Hepatocyte (in vitro differentiated cells): ENCODE data around the gene SH3GL3. TPM values are rescaled to one million over a fixed set of nuclear protein-coding genes. Genes with fewer than 3 reads are reported as not detected.

Source experiments
- DNase-seq: peaks from one replicate; pipeline ENCODE4 v3.0.0-alpha.2; 2016; ENCODE audit warnings: low spot score
- H2AFZ ChIP-seq: fragments of 200-600 bp; sonication (generic); 2 replicates; pipeline ENCODE4 v1.6.0; 2016; ENCODE audit warnings: antibody characterized with exemption, mild to moderate bottlenecking
- H3K27ac ChIP-seq: fragments of 200-600 bp; sonication (generic); 2 replicates; pipeline ENCODE4 v1.5.1; 2016; ENCODE audit warnings: mild to moderate bottlenecking
- H3K27me3 ChIP-seq: fragments of 200-600 bp; sonication (generic); 2 replicates; pipeline ENCODE4 v1.6.1; 2016
- H3K36me3 ChIP-seq: fragments of 200-600 bp; sonication (generic); replicated peaks from 2 replicates; pipeline ENCODE4 v1.5.1; 2016; ENCODE audit warnings: low read depth; ENCODE audit not compliant: insufficient read depth
- H3K4me1 ChIP-seq: fragments of 200-600 bp; sonication (generic); 2 replicates; pipeline ENCODE4 v1.5.1; 2016; ENCODE audit warnings: mild to moderate bottlenecking, moderate library complexity; ENCODE audit not compliant: insufficient read depth
- H3K4me2 ChIP-seq: fragments of 200-600 bp; sonication (generic); 2 replicates; pipeline ENCODE4 v1.6.0; 2016
- H3K4me3 ChIP-seq: fragments of 200-600 bp; sonication (generic); 2 replicates; pipeline ENCODE4 v1.5.1; 2016; ENCODE audit warnings: mild to moderate bottlenecking
- H3K79me2 ChIP-seq: fragments of 200-600 bp; sonication (generic); 2 replicates; pipeline ENCODE4 v1.6.0; 2017; ENCODE audit warnings: mild to moderate bottlenecking
- H3K9me2 ChIP-seq: fragments of 200-600 bp; sonication (generic); replicated peaks from 2 replicates; pipeline ENCODE4 v1.6.0; 2017; ENCODE audit warnings: mild to moderate bottlenecking; ENCODE audit not compliant: insufficient read depth
- H3K9me3 ChIP-seq: fragments of 200-600 bp; sonication (generic); 2 replicates; pipeline ENCODE4 v1.5.1; 2016; ENCODE audit warnings: low read depth, mild to moderate bottlenecking
- H4K20me1 ChIP-seq: fragments of 200-600 bp; sonication (generic); 2 replicates; pipeline ENCODE4 v1.6.0; 2016; ENCODE audit warnings: mild to moderate bottlenecking; ENCODE audit not compliant: insufficient read depth, poor library complexity, severe bottlenecking
- EZH2 ChIP-seq: fragments of 200-600 bp; sonication (generic); IDR thresholded peaks from 2 replicates; pipeline ENCODE4 v1.6.1; 2016; ENCODE audit warnings: antibody characterized with exemption, mild to moderate bottlenecking, borderline replicate concordance
- EZH2phosphoT487 ChIP-seq: fragments of 200-600 bp; sonication (generic); IDR thresholded peaks from one replicate; pipeline ENCODE4 v1.6.1; 2018; ENCODE audit warnings: antibody characterized with exemption, mild to moderate bottlenecking, low read depth, moderate library complexity; ENCODE audit not compliant: unreplicated experiment, severe bottlenecking
- WGBS: methylation state at CpG from one replicate; pipeline ENCODE4 v1.1.6; 2016; ENCODE audit warnings: low lambda C conversion rate; ENCODE audit errors: missing lambda C conversion rate; 5-methylcytosine and 5-hydroxymethylcytosine counted together
- polyA plus RNA-seq: library from polyadenylated mRNA; unstranded; fragments of >200 nt; fragmentation: Nextera tagmentation; extraction: Ambion mirVana; gene quantifications from 2 replicates; pipeline ENCODE4 v1.2.1, GENCODE V29; 2016
- total RNA-seq: library from RNA; depleted of rRNA; stranded (reverse); fragments of >200 nt; gene quantifications from 2 replicates; pipeline ENCODE4 v1.2.3, GENCODE V29; 2014
- TF ChIP-seq, protein P1 (sequence below): fragments of 200-600 bp; sonication (generic); IDR thresholded peaks from 2 replicates; pipeline ENCODE4 v1.5.1; 2016; ENCODE audit warnings: antibody characterized with exemption, mild to moderate bottlenecking; ENCODE audit not compliant: poor library complexity

SH3GL3 gene
- total and polyA plus RNA-seq, 2 experiments from 2014 or later = 11.1 to 13.9 TPM

- no peak overlapping the region for H3K4me2 ChIP-seq
- H3K4me3 ChIP-seq = no peak overlapping the region
- no peaks in the 10 kb centered on the region for H3K9me2 ChIP-seq
- no peaks in the 10 kb centered on the region for H3K36me3 ChIP-seq
- H3K27ac ChIP-seq = no peak overlapping the region
- H3K9me3 ChIP-seq = no peaks in the 10 kb centered on the region
- no peak overlapping the region for H2AFZ ChIP-seq
- H3K27me3 ChIP-seq = no peaks in the 10 kb centered on the region
- no peaks in the 10 kb centered on the region for H3K79me2 ChIP-seq
- no peaks in the 10 kb centered on the region for H4K20me1 ChIP-seq
- DNase-seq = no peak
- H3K4me1 ChIP-seq = no peaks in the 10 kb centered on the region
- TF ChIP-seq EZH2phosphoT487 = no peak
- TF ChIP-seq, protein P1, sequence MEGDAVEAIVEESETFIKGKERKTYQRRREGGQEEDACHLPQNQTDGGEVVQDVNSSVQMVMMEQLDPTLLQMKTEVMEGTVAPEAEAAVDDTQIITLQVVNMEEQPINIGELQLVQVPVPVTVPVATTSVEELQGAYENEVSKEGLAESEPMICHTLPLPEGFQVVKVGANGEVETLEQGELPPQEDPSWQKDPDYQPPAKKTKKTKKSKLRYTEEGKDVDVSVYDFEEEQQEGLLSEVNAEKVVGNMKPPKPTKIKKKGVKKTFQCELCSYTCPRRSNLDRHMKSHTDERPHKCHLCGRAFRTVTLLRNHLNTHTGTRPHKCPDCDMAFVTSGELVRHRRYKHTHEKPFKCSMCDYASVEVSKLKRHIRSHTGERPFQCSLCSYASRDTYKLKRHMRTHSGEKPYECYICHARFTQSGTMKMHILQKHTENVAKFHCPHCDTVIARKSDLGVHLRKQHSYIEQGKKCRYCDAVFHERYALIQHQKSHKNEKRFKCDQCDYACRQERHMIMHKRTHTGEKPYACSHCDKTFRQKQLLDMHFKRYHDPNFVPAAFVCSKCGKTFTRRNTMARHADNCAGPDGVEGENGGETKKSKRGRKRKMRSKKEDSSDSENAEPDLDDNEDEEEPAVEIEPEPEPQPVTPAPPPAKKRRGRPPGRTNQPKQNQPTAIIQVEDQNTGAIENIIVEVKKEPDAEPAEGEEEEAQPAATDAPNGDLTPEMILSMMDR = no peak
- no peak for TF ChIP-seq EZH2
Measured at GRCh38 chr15:83561661-83562060, 114.5 kb downstream of the SH3GL3 start.

DNA sequence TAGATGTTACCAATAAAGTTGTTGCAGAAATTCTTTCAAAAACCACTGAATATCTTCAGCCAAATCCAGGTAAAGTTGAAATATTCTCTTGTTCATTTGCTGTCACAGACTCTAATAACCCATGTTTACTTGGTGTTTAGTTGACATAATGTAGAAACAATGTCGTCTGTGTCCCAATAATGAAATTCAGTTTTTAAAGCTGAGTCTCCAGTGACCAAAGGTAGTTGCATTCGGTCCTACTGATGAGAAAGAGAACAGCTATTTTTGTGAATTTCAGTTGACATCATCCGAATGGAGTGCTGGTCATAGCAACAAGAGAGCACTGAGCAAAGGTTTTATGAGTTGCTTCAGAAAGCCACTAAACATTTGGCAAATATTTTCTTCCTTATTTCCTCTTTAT is 118.0 kb downstream of the SH3GL3 start:
- Histone ChIP-seq H3K79me2 (no peaks in the 10 kb centered on the region), H3K9me3 (no peaks in the 10 kb centered on the region), H2AFZ (no peak overlapping the region), H3K4me3 (no peak overlapping the region), H3K4me1 (no peaks in the 10 kb centered on the region), H3K36me3 (no peaks in the 10 kb centered on the region), H3K4me2 (no peak overlapping the region), H3K27me3 (no peaks in the 10 kb centered on the region), H3K9me2 (no peaks in the 10 kb centered on the region), H3K27ac (no peak overlapping the region), H4K20me1 (no peaks in the 10 kb centered on the region)
- DNase-seq = no peak
- no peak for TF ChIP-seq EZH2
- 78% methylated on average over 3 of the region's 3 CpGs for WGBS

GRCh38 chr15:83565553-83566159 is 118.5 kb downstream of the SH3GL3 start:
- no peaks in the 10 kb centered on the region for H3K36me3 ChIP-seq
- TF ChIP-seq EZH2phosphoT487 (no peak), EZH2 (no peak)
- TF ChIP-seq, protein P1 = peak; percentile 77
- peak; percentile 57 for DNase-seq
- no peaks in the 10 kb centered on the region for H3K79me2 ChIP-seq
- no peaks in the 10 kb centered on the region for H4K20me1 ChIP-seq
- H2AFZ ChIP-seq = no peak overlapping the region
- no peaks in the 10 kb centered on the region for H3K9me3 ChIP-seq
- no peaks in the 10 kb centered on the region for H3K4me1 ChIP-seq
- no peak overlapping the region for H3K4me3 ChIP-seq
- H3K9me2 ChIP-seq = no peaks in the 10 kb centered on the region
- WGBS = 32% methylated on average over 4 of the region's 4 CpGs
- no peaks in the 10 kb centered on the region for H3K27me3 ChIP-seq
- H3K27ac ChIP-seq = no peak overlapping the region
- H3K4me2 ChIP-seq = no peak overlapping the region

GRCh38 chr15:83567318-83567717 is 120.2 kb downstream of the SH3GL3 start:
- Histone ChIP-seq H3K9me3 (no peaks in the 10 kb centered on the region), H3K36me3 (no peaks in the 10 kb centered on the region), H3K27ac (no peak overlapping the region), H2AFZ (no peak overlapping the region), H3K4me1 (no peaks in the 10 kb centered on the region), H3K9me2 (no peaks in the 10 kb centered on the region), H4K20me1 (no peaks in the 10 kb centered on the region), H3K4me3 (no peak overlapping the region), H3K4me2 (no peak overlapping the region), H3K79me2 (no peaks in the 10 kb centered on the region), H3K27me3 (no peaks in the 10 kb centered on the region)
- DNase-seq = no peak
- TF ChIP-seq, protein P1 = no peak
- TF ChIP-seq EZH2phosphoT487 = no peak
- 94% methylated on average over 2 of the region's 2 CpGs for WGBS
